Measurements from ENCODE around the gene VPS13C. TPM values are rescaled to one million over a fixed set of nuclear protein-coding genes. Genes with fewer than 3 reads are reported as not detected.

VPS13C gene
- total RNA-seq, 1 donor from 2014 or later: 54.8 TPM

DNA sequence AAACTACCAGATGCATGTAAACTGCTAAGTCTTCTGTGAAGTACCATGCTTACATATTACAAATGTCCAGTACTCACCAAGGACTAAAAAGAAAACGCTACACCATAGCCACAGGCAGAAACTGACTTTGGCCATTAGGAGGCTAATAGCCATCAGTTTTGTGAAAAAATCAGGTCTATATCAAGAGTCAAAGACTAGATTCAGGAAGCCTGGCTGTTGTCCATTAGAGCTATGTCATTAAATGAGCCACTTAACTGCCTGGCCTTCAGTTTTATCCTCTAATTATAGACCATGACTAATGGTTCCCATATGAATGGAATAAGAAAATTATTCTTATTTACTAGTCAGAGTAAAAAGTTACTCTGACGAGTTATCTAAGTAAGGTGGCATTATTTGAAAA lies 144.1 kb downstream of the VPS13C start:
- H3K4me1 Mint-ChIP-seq: no peaks in the 10 kb centered on the region
- H3K27ac Mint-ChIP-seq: no peak overlapping the region
- DNase-seq: no peak
- H3K27me3 Mint-ChIP-seq: no peaks in the 10 kb centered on the region
- H3K4me3 Mint-ChIP-seq: no peak overlapping the region
- no peaks in the 10 kb centered on the region for H3K9me3 Mint-ChIP-seq
- intact Hi-C loops (cut with micrococcal nuclease): no loop called here
- peaks cover 32% of the 10 kb centered on the region for H3K36me3 Mint-ChIP-seq (ENCODE audit: low read depth)

DNA sequence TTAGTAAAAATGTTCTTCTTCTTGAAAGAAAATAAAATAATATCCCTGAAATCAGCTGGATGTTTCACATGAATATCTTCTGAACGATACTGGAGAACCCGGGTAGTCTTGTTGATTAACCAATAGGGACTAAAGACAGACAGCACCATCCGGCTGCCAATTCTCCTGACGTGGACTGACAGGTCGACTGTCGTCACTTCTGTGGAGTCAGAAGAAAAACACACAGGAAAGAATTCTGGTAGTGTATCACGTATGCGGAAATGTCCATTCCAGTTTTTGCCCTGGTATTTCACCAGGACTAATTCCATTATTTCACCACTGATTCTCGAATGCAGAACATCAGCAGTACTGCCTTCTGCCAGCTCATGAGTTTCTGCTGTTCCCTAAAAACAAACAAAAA lies 144.6 kb downstream of the VPS13C start:
- Mint-ChIP-seq H3K4me1 (no peaks in the 10 kb centered on the region), H3K36me3 (ENCODE audit: low read depth) (peaks cover 33% of the 10 kb centered on the region), H3K9me3 (no peaks in the 10 kb centered on the region), H3K27ac (no peak overlapping the region), H3K4me3 (no peak overlapping the region), H3K27me3 (no peaks in the 10 kb centered on the region)
- intact Hi-C loops (cut with micrococcal nuclease): no loop called here
- DNase-seq: no peak

DNA sequence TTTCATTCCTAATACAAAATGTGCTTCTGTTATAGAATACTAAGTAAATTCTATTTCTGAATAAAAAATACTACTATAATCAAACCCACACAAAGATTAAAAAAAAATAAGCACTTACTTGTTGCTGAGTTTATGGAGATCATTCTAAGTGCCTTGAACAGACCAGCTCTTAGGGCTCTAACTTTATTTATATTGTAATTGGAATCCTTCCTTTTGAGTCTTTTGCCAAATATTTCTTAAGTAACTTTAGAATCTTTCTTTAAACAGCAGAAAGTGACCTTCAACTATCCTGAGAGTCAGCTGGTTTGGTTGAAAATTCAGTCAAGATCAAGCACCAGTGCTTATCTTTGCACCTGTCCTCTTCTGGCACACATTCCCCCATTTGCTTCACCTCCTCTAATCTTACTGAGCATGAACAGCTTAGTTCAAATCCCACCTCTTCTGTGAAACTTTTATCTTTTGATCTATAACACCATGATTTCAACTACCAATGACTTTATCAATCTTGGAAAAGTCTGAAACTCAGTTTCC lies 149.3 kb downstream of the VPS13C start:
- no peak overlapping the region for H3K4me3 Mint-ChIP-seq
- intact Hi-C loops (cut with micrococcal nuclease): no loop called here
- H3K27ac Mint-ChIP-seq: no peak overlapping the region

DNA sequence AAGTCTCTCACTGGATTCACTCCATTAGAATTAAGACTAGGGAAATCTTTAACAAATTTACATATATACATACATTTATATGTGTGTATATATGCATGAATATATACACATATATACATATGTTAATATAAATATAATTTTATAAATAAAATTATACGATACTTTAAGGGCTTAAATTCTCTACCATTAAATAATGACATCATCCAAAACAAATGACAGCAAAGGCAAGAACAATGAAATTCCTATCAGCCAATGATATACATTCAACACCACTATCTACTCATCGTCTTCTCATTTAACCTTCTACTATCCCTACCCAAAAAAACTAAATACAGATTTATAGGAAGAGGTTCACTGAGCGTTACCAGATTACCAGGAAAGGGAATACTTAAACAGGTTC lies 152.0 kb downstream of the VPS13C start:
- Mint-ChIP-seq H3K4me3 (no peak overlapping the region), H3K4me1 (peaks cover 1% of the 10 kb centered on the region), H3K27me3 (no peaks in the 10 kb centered on the region), H3K27ac (no peak overlapping the region), H3K9me3 (peaks cover 7% of the 10 kb centered on the region), H3K36me3 (ENCODE audit: low read depth) (peaks cover 55% of the 10 kb centered on the region)
- intact Hi-C loops (cut with micrococcal nuclease): no loop called here
- DNase-seq: no peak

More for the DNA sequence above, 149.3 kb downstream of the VPS13C start:
- H3K36me3 Mint-ChIP-seq (ENCODE audit: low read depth): peaks cover 46% of the 10 kb centered on the region
- no peaks in the 10 kb centered on the region for H3K27me3 Mint-ChIP-seq
- H3K9me3 Mint-ChIP-seq: no peaks in the 10 kb centered on the region
- DNase-seq: no peak
- H3K4me1 Mint-ChIP-seq: no peaks in the 10 kb centered on the region

DNA sequence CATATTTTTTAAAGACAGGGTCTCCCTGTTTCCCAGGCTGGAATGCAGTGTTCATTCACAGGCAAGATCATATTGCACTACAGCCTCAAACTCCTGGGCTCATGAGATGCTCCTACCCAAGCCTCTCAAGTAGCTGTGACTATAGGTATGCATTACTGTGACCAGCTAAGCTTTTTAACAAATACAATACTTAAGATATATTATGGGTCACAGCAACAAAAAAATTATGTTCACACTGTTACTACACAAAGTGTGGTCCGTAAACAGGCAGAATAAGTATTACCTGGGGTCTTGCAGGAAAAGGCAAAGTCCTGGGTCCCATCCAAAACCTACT lies 152.5 kb downstream of the VPS13C start:
- H3K4me1 Mint-ChIP-seq: peaks cover 1% of the 10 kb centered on the region
- H3K27ac Mint-ChIP-seq: no peak overlapping the region
- no peak for DNase-seq
- H3K4me3 Mint-ChIP-seq: no peak overlapping the region
- peaks cover 55% of the 10 kb centered on the region for H3K36me3 Mint-ChIP-seq (ENCODE audit: low read depth)
- H3K9me3 Mint-ChIP-seq: peaks cover 7% of the 10 kb centered on the region
- intact Hi-C loops (cut with micrococcal nuclease): no loop called here
- no peaks in the 10 kb centered on the region for H3K27me3 Mint-ChIP-seq

DNA sequence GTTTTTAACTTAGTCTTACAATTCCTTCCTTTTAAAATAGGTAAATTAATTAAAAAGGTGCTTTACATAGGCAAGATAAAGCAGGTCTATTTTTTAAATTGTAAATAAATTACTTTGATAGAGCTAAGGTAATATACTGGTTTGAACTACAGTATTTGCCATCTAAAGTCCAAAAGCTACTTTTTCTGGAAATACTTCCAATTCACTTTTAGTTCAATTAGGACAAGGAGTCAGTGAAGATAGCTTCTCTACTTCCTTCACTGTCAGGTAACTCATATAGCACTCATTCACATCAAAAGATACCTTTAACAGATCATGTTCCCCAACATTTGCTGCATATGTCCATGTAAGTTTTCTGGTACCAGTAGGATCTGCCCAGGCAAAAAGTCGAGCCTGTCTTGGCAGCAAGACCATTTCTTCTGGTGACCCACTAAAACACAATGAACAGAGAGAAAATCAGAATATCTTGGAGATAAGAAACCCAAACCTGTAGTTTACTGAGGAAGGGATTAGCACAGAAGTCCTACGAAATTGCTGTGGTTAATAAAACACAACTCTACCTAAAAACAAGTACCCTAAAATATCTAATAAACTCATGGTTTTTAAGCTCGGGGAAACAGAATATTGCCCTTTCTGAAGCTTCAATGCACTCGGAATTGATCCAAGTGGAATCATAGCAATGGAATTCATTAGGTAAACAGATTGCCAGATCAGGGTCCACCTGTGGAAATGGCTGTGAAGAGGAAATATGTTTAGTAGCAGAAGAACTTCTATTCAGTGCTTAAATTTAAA lies 153.1 kb downstream of the VPS13C start:
- no peak overlapping the region for H3K4me3 Mint-ChIP-seq
- no peak overlapping the region for H3K27ac Mint-ChIP-seq
- no peak for DNase-seq
- peaks cover 11% of the 10 kb centered on the region for H3K9me3 Mint-ChIP-seq
- H3K4me1 Mint-ChIP-seq: peaks cover 1% of the 10 kb centered on the region
- peaks cover 60% of the 10 kb centered on the region for H3K36me3 Mint-ChIP-seq (ENCODE audit: low read depth)
- intact Hi-C loops (cut with micrococcal nuclease): no loop called here
- no peaks in the 10 kb centered on the region for H3K27me3 Mint-ChIP-seq

DNA sequence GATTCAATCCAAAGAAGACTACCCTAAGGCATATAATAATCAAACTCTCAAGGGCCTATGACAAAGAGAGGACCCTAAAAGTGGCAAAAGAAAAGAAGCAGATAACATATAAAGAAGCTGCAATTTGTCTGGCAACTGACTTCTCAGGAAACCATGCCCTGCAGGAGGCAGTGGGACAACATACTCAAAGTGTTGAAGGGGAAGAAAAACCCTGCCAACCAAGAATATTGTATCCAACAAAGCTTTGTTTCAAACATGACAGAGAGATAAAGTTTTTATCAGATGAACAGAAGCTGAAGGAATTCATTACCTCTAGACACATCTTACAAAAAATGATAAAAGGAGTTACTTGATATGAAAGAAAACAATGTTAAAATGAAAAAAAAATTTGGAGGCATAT lies 167.1 kb downstream of the VPS13C start:
- intact Hi-C loops (cut with micrococcal nuclease): no loop called here
- Mint-ChIP-seq H3K9me3 (peaks cover 30% of the 10 kb centered on the region), H3K4me3 (no peak overlapping the region), H3K27me3 (no peaks in the 10 kb centered on the region), H3K4me1 (peaks cover 18% of the 10 kb centered on the region), H3K27ac (no peak overlapping the region), H3K36me3 (ENCODE audit: low read depth) (peaks cover 80% of the 10 kb centered on the region)
- DNase-seq: no peak

DNA sequence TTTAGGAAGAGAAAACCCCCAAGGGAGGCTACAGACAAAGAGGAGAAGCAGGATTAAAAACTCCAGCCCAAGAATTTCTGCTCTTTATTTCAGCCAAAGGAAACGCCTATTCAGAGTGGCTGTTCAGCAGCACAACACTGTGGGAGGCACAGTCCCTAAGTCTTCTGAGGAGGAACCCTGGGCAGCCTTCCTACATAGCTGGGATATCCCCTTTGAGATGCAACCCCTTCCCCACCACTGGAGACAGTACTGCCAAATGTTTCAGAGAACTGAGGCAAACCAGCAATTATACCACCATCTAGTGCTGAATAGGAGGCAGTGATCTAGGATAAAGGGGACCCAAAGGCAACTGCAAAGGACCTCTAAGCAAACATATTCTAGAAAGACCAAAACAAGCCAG lies 168.1 kb downstream of the VPS13C start:
- Mint-ChIP-seq H3K36me3 (ENCODE audit: low read depth) (peaks cover 79% of the 10 kb centered on the region), H3K27me3 (no peaks in the 10 kb centered on the region), H3K9me3 (peaks cover 23% of the 10 kb centered on the region), H3K4me3 (no peak overlapping the region), H3K27ac (no peak overlapping the region), H3K4me1 (peaks cover 18% of the 10 kb centered on the region)
- intact Hi-C loops (cut with micrococcal nuclease): no loop called here
- DNase-seq: no peak

DNA sequence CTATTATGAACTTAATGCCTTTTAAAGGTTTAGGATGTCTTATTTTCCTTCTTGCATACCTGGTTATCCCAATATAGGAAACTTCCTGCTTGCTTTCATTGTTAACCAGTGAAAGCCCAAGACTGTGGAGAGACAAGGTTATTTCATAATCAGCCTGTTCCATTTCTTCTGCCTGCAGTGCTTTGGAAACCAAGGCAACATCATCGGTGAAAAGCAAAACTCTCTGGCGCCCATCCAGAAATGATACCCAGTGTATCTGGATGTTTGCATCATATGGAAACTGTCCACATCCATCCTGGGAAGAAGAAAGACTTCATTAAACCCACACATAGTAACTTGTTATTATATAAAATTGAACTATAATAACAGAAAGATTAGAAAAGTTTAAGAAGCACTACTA lies 170.1 kb downstream of the VPS13C start:
- Mint-ChIP-seq H3K27ac (peak overlapping the region; percentile 69), H3K36me3 (ENCODE audit: low read depth) (peaks cover 75% of the 10 kb centered on the region), H3K4me1 (peaks cover 24% of the 10 kb centered on the region), H3K4me3 (no peak overlapping the region), H3K27me3 (no peaks in the 10 kb centered on the region), H3K9me3 (peaks cover 20% of the 10 kb centered on the region)
- DNase-seq: peak; percentile 63
- intact Hi-C loops (cut with micrococcal nuclease): no loop called here

DNA sequence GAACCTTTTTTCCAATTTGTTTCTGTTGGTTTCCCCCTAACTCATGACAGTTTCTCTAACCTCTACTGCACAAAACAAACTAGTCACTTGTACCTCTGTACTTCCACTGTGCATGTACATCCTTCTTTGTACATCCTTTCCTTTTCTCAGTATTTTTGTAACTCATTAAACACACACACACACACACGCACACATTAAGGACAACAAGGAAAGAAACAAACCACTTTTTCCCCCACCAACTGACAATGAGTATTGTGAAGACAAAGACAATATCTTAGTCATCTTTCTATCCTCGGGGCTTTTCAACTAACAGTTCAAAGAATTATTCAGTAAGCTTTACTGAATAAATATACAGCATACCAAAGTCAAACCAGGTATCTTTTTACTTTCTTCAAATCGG lies 170.5 kb downstream of the VPS13C start:
- H3K27me3 Mint-ChIP-seq: no peaks in the 10 kb centered on the region
- peak; percentile 66 for DNase-seq
- peak overlapping the region; percentile 15 for H3K4me3 Mint-ChIP-seq
- H3K4me1 Mint-ChIP-seq: peaks cover 24% of the 10 kb centered on the region
- H3K27ac Mint-ChIP-seq: peak overlapping the region; percentile 69
- intact Hi-C loops (cut with micrococcal nuclease): no loop called here
- peaks cover 71% of the 10 kb centered on the region for H3K36me3 Mint-ChIP-seq (ENCODE audit: low read depth)
- H3K9me3 Mint-ChIP-seq: peaks cover 16% of the 10 kb centered on the region

DNA sequence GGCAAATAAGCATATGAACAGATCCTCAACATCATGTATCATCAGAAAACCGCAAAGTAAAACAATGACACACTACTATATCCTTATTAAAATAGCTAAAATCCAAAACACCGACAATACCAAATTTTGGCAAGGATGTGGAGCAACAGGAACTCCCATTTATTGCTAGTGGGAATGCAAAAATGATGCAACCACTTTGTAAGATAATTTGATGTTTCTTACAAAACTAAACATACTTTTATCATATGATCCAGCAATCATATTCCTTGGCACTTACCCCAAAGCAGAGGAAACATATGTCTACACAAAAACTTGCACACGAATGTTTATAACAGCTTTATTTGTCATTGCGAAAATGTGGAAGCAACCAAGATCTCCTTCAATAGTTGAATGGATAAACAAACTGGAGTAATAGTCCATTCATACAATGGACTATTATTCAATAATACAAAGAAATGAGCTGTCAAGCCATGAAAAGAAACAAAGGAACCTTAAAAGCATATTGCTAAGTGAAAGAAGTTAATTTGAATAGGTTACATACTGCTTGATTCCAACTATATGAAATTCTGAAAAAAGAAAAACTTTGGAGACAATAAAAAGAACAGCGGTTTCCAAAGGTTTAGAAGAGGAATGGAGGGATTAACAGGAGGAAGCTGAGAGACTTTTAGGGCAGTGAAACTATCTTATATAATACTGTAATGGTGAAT lies 172.0 kb downstream of the VPS13C start:
- no peak for DNase-seq
- no peaks in the 10 kb centered on the region for H3K27me3 Mint-ChIP-seq
- H3K4me3 Mint-ChIP-seq: no peak overlapping the region
- H3K36me3 Mint-ChIP-seq (ENCODE audit: low read depth): peaks cover 57% of the 10 kb centered on the region
- peaks cover 7% of the 10 kb centered on the region for H3K9me3 Mint-ChIP-seq
- intact Hi-C loops (cut with micrococcal nuclease): no loop called here
- H3K4me1 Mint-ChIP-seq: peaks cover 20% of the 10 kb centered on the region
- no peak overlapping the region for H3K27ac Mint-ChIP-seq

DNA sequence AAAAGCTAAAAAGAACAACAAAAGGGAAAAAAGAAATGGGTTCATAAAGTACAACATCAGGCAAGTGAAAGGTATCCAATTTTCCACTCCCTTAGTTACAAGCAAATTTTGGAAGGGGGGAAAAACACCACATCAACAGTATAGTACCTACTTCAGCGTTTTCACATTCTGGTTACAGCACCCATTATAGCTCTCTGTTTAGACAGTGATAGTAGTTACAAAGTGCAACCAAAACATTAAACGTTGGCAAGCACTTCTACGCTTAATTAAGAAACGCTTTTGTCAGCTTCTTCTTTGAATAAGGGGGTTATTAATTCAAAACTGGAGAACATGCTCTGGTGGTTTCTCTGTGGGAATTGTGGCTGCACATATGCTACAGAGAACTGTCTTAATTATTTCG lies 180.2 kb downstream of the VPS13C start:
- Mint-ChIP-seq H3K27me3 (no peaks in the 10 kb centered on the region), H3K4me3 (no peak overlapping the region), H3K9me3 (no peaks in the 10 kb centered on the region), H3K27ac (no peak overlapping the region), H3K4me1 (no peaks in the 10 kb centered on the region), H3K36me3 (ENCODE audit: low read depth) (peaks cover 21% of the 10 kb centered on the region)
- no peak for DNase-seq
- intact Hi-C loops (cut with micrococcal nuclease): no loop called here

DNA sequence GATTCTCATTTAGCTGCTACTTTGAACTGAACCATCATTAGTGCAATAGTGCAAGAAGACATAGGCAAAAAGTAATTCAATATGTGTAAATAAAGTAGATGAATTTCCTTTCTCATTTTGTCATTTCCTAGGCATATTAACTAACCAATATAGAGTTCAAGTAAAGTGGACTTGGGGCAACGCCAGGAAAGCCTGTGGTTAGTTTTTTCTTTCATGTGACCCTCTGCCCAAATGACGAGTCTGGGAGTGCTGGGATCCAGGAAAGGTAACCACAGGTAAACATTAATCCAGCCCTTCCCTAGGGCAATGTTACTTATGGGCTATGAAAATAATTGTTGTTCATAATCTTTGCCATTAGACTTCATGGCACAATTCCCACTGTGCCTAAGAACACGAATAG lies 181.0 kb downstream of the VPS13C start:
- no peak overlapping the region for H3K4me3 Mint-ChIP-seq
- no peak overlapping the region for H3K27ac Mint-ChIP-seq
- peaks cover 20% of the 10 kb centered on the region for H3K36me3 Mint-ChIP-seq (ENCODE audit: low read depth)
- intact Hi-C loops (cut with micrococcal nuclease): no loop called here
- H3K27me3 Mint-ChIP-seq: no peaks in the 10 kb centered on the region
- H3K4me1 Mint-ChIP-seq: no peaks in the 10 kb centered on the region
- H3K9me3 Mint-ChIP-seq: no peaks in the 10 kb centered on the region
- no peak for DNase-seq

DNA sequence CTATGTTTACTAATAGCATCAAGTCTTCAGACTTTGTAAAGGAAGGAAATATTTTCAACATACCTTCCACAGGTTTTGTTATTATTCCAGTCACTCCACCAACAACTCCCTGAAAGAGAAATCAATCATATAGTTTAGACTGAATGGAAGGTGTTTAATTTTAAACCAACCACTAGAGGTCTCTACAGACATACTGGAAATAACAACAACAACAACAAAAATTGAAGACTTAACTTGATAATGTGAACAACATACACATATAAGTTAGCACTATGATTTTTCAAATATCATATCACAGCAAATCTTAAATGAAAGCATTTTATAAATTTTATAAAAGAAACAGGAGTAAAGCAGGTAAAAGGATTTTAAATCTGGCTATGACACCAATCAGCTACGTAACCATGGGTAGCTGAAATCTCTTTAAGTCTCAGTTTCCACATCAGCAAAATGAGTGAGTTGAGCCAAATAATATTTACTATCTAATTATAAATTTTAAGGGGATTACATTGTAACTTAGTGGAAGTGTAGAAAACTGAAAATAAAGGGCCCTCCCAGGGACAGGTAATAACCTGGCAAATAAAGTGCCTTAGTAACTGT lies 188.2 kb downstream of the VPS13C start:
- Mint-ChIP-seq H3K4me1 (no peaks in the 10 kb centered on the region), H3K36me3 (ENCODE audit: low read depth) (peaks cover 46% of the 10 kb centered on the region), H3K27me3 (no peaks in the 10 kb centered on the region), H3K9me3 (no peaks in the 10 kb centered on the region), H3K4me3 (no peak overlapping the region), H3K27ac (no peak overlapping the region)
- no peak for DNase-seq
- intact Hi-C loops (cut with micrococcal nuclease): loop anchor here (1.0 to 5.0 kb wide), 2 partner anchors 199 to 435 kb away; no protein-coding TSS in a partner anchor

Measured in activated CD4-positive, alpha-beta T cell treated with anti-CD3 and anti-CD28 coated beads, Interleukin-2, amount 10 ng/mL, durations not matched to agents 24 days and 14 days (primary cell).